IMR-90 (cell line): ENCODE data around the gene PHEX. TPM values are rescaled to one million over a fixed set of nuclear protein-coding genes. Genes with fewer than 3 reads are reported as not detected.

Experiments
- ATAC-seq: fragments of 200-7000 bp; cut with Tn5 transposase; 2 replicates; pipeline ENCODE4 v1.9.1; 2020; ENCODE audit warnings: low read depth, mild to moderate bottlenecking, moderate library complexity
- BruUV-seq: library from RNA; stranded (reverse); fragments of 400-500 nt; replicated peaks from 2 replicates; lab custom pipeline; 2021; lab: Mats Ljungman, UMichigan
- CTCF ChIA-PET: fragments of 300-600 bp; formaldehyde crosslinking; extraction: SDS; loops from one replicate; lab custom pipeline; 2021; ENCODE audit warnings: antibody characterized with exemption; lab: Yijun Ruan, JAX
- POLR2A ChIA-PET: fragments of 300-600 bp; sonication (Branson Sonifier 250); formaldehyde crosslinking; loops from one replicate; lab custom pipeline; 2022; ENCODE audit warnings: antibody characterized with exemption; ENCODE audit not compliant: unreplicated experiment; lab: Charles Lee
- DNase-seq: peaks from one replicate; pipeline ENCODE4 v3.0.0; 2013
- H2AFZ ChIP-seq: replicated peaks from 2 replicates; pipeline ENCODE3; 2013; ENCODE audit warnings: low read length, mild to moderate bottlenecking; ENCODE audit not compliant: poor library complexity
- H2AK5ac ChIP-seq: 2 replicates; pipeline ENCODE4 v1.6.1; 2013; ENCODE audit warnings: low read depth, low read length, inconsistent platforms
- H2AK9ac ChIP-seq: replicated peaks from 2 replicates; pipeline ENCODE3; 2013; ENCODE audit warnings: mild to moderate bottlenecking, low read depth, low read length, moderate library complexity; ENCODE audit not compliant: poor library complexity
- H2BK120ac ChIP-seq: 2 replicates; pipeline ENCODE4 v1.6.1; 2013; ENCODE audit warnings: low read depth, low read length, inconsistent platforms
- H2BK15ac ChIP-seq: 3 replicates; pipeline ENCODE4 v1.6.1; 2013; ENCODE audit warnings: low read depth, low read length, inconsistent platforms
- H2BK20ac ChIP-seq: 2 replicates; pipeline ENCODE4 v1.6.1; 2013; ENCODE audit warnings: low read depth, mild to moderate bottlenecking, inconsistent platforms, low read length, moderate library complexity
- H2BK5ac ChIP-seq: 2 replicates; pipeline ENCODE4 v1.6.1; 2013; ENCODE audit warnings: mild to moderate bottlenecking, low read depth, low read length, inconsistent platforms; ENCODE audit not compliant: poor library complexity, severe bottlenecking
- H3K14ac ChIP-seq: replicated peaks from 2 replicates; pipeline ENCODE4 v1.6.1; 2013; ENCODE audit warnings: low read depth, low read length, inconsistent platforms
- H3K18ac ChIP-seq: 2 replicates; pipeline ENCODE4 v1.6.1; 2013; ENCODE audit warnings: low read depth, low read length, control low read depth
- H3K23ac ChIP-seq: 2 replicates; pipeline ENCODE4 v1.6.1; 2013; ENCODE audit warnings: low read depth, low read length, inconsistent platforms
- H3K27ac ChIP-seq: 2 replicates; pipeline ENCODE4 v1.5.1; 2013; ENCODE audit warnings: mild to moderate bottlenecking, control low read depth, low read length; ENCODE audit not compliant: insufficient read depth
- H3K27me3 ChIP-seq: 2 replicates; pipeline ENCODE4 v1.6.1; 2013; ENCODE audit warnings: low read length; ENCODE audit not compliant: control insufficient read depth, insufficient read depth
- H3K36me3 ChIP-seq: 2 replicates; pipeline ENCODE4 v1.6.1; 2013; ENCODE audit warnings: low read length, mixed read lengths; ENCODE audit not compliant: control insufficient read depth, insufficient read depth
- H3K4ac ChIP-seq: 2 replicates; pipeline ENCODE4 v1.6.1; 2013; ENCODE audit warnings: low read depth, low read length, inconsistent platforms
- H3K4me1 ChIP-seq: 2 replicates; pipeline ENCODE4 v1.6.1; 2013; ENCODE audit warnings: low read length, mixed read lengths; ENCODE audit not compliant: control insufficient read depth, insufficient read depth
- H3K4me2 ChIP-seq: 2 replicates; pipeline ENCODE4 v1.6.1; 2013; ENCODE audit warnings: low read depth, mild to moderate bottlenecking, control low read depth, low read length, moderate library complexity
- H3K4me3 ChIP-seq: 2 replicates; pipeline ENCODE4 v1.5.1; 2013; ENCODE audit warnings: low read depth, mild to moderate bottlenecking, control low read depth, low read length, moderate library complexity; ENCODE audit not compliant: insufficient read depth
- H3K56ac ChIP-seq: 2 replicates; pipeline ENCODE4 v1.6.1; 2013; ENCODE audit warnings: low read length, inconsistent platforms; ENCODE audit not compliant: insufficient read depth; ENCODE audit errors: extremely low read depth
- H3K79me1 ChIP-seq, 2 experiments: 2 replicates each; pipeline ENCODE4 v1.6.1; 2013; ENCODE audit warnings: low read length in 2 of 2, inconsistent platforms in 1 of 2, low read depth in 1 of 2
- H3K9ac ChIP-seq: 2 replicates; pipeline ENCODE4 v1.6.1; 2013; ENCODE audit warnings: low read depth, low read length, control low read depth
- H3K9me1 ChIP-seq: 2 replicates; pipeline ENCODE4 v1.6.1; 2013; ENCODE audit warnings: low read length, inconsistent platforms; ENCODE audit not compliant: insufficient read depth
- H3K9me3 ChIP-seq: 2 replicates; pipeline ENCODE4 v1.6.1; 2013; ENCODE audit warnings: low read length; ENCODE audit not compliant: control insufficient read depth, insufficient read depth
- H4K20me1 ChIP-seq: 2 replicates; pipeline ENCODE4 v1.6.1; 2013; ENCODE audit warnings: low read length, inconsistent platforms; ENCODE audit not compliant: insufficient read depth
- H4K5ac ChIP-seq: 2 replicates; pipeline ENCODE4 v1.6.1; 2013; ENCODE audit warnings: mild to moderate bottlenecking, low read depth, low read length, control low read depth
- H4K8ac ChIP-seq, 2 experiments: 2 replicates each; pipeline ENCODE4 v1.6.1; 2013; ENCODE audit warnings: low read depth in 2 of 2, low read length in 2 of 2, control low read depth in 1 of 2, inconsistent platforms in 1 of 2
- H4K91ac ChIP-seq: 2 replicates; pipeline ENCODE4 v1.6.1; 2013; ENCODE audit warnings: low read depth, low read length, inconsistent platforms; ENCODE audit not compliant: insufficient read depth
- CTCF ChIP-seq: conservative IDR thresholded peaks from 2 replicates; pipeline ENCODE4 v1.5.1; 2012; ENCODE audit warnings: mild to moderate bottlenecking, low read depth, low read length, improper control_type of control experiment
- FOS ChIP-seq: fragments of 150-350 bp; IDR thresholded peaks from 2 replicates; pipeline ENCODE4 v1.6.1; 2016; ENCODE audit warnings: low read depth, low read length
- MAFK ChIP-seq: IDR thresholded peaks from 2 replicates; pipeline ENCODE4 v1.6.1; 2012; ENCODE audit warnings: low read depth, low read length, improper control_type of control experiment
- MAZ ChIP-seq: IDR thresholded peaks from 2 replicates; pipeline ENCODE4 v1.6.1; 2012; ENCODE audit warnings: low read depth, mild to moderate bottlenecking, low read length, improper control_type of control experiment, moderate library complexity, borderline replicate concordance
- MXI1 ChIP-seq: IDR thresholded peaks from 2 replicates; pipeline ENCODE4 v1.6.1; 2012; ENCODE audit warnings: low read depth, mild to moderate bottlenecking, low read length, moderate library complexity, borderline replicate concordance
- POLR2A ChIP-seq: IDR thresholded peaks from 2 replicates; pipeline ENCODE4 v1.6.1; 2012; ENCODE audit warnings: mild to moderate bottlenecking, low read depth, low read length
- WGBS, 2 experiments: methylation state at CpG; one replicate each; pipeline versions ENCODE4 v1.1.5 to v1.1.7; 2013; ENCODE audit warnings: missing lambda C conversion rate in 2 of 2; ENCODE audit not compliant: insufficient read length in 1 of 2; ENCODE audit errors: extremely low coverage in 2 of 2; 5-methylcytosine and 5-hydroxymethylcytosine counted together
- dilution Hi-C: fragments of 300-500 bp; cut with HindIII; formaldehyde crosslinking; loops from one replicate; pipeline ENCODE4 v1.14.3; 2018; ENCODE audit warnings: low sequenced_read_pairs; ENCODE audit not compliant: unreplicated experiment
- in situ Hi-C: fragments of 300-500 bp; cut with MboI; formaldehyde crosslinking; loops from 3 replicates; pipeline ENCODE4 v1.14.3; 2019; ENCODE audit warnings: low sequenced_read_pairs, inconsistent platforms, mixed read lengths
- intact Hi-C: fragments of 100-400 bp; cut with micrococcal nuclease; formaldehyde crosslinking; loops from 2 replicates; pipeline ENCODE4 v1.10.0; 2022
- polyA plus RNA-seq, 3 experiments: library from polyadenylated mRNA; depleted of rRNA; stranded (reverse); fragments of >200 nt; gene quantifications; 2 replicates each; pipeline ENCODE4 v1.2.3, GENCODE V29; 2012; ENCODE audit warnings: low replicate concordance in 1 of 3
- total RNA-seq: library from RNA; depleted of rRNA; stranded (reverse); fragments of >200 nt; gene quantifications from 2 replicates; pipeline ENCODE4 v1.2.3, GENCODE V29; 2012

Gene PHEX
- total and polyA plus RNA-seq, 2 of the 4 experiments (the other 2 are of a cell fraction) = 0.10 to 0.18 TPM

GRCh38 chrX:22171287-22172060 lies 139.3 kb downstream of the PHEX start:
- Histone ChIP-seq H3K14ac (no peak overlapping the region), H3K4me2 (no peak overlapping the region), H3K9me1 (no peaks in the 10 kb centered on the region), H3K9me3 (no peaks in the 10 kb centered on the region), H2AK9ac (no peak overlapping the region), H3K27me3 (0 out of 2 replicates have a peak, but pooled peaks cover 3% of the 10 kb centered on the region), H3K4me3 (no peak overlapping the region), H4K5ac (no peak overlapping the region), H3K79me1 (no peaks in the 10 kb centered on the region), H3K4ac (no peak overlapping the region), H3K27ac (no peak overlapping the region), H4K91ac (no peak overlapping the region), H2AK5ac (no peak overlapping the region), H4K8ac (no peak overlapping the region), H3K36me3 (no peaks in the 10 kb centered on the region), H2BK15ac (no peak overlapping the region), H2BK5ac (no peak overlapping the region), H4K20me1 (no peaks in the 10 kb centered on the region), H3K18ac (no peak overlapping the region), H2AFZ (no peak overlapping the region), H2BK20ac (no peak overlapping the region), H3K4me1 (no peaks in the 10 kb centered on the region), H3K9ac (no peak overlapping the region), H2BK120ac (no peak overlapping the region), H3K56ac (no peak overlapping the region), H3K23ac (no peak overlapping the region)
- ATAC-seq = no peak
- in situ Hi-C loops = no loop called here
- CTCF ChIA-PET = no interaction called here
- no peak for TF ChIP-seq POLR2A
- no peak for TF ChIP-seq MXI1
- TF ChIP-seq FOS = no peak
- TF ChIP-seq MAZ = no peak
- TF ChIP-seq MAFK = no peak
- no peak for TF ChIP-seq CTCF
- no TSS peak for BruUV-seq
- DNase-seq = no peak
- dilution Hi-C loops = no loop called here
- 77% methylated on average over 2 of the region's 7 CpGs; no CpG with 5 or more reads in 1 of the 2 experiments for WGBS, 2 experiments
- POLR2A ChIA-PET = no interaction called here
- intact Hi-C loops = no loop called here
